Measurements from ENCODE around the gene PFDN1. TPM values are rescaled to one million over a fixed set of nuclear protein-coding genes. Genes with fewer than 3 reads are reported as not detected.

The PFDN1 gene
- polyA plus RNA-seq, 1 experiment, result 114 TPM

- ChIA-PET POLR2A (no interaction called here), CTCF (interaction anchor here (2.4 kb wide), 1 partner anchor 68 kb away, joined by 14 read pairs; no protein-coding TSS in a partner anchor)
- no peak overlapping the region for H3K4me3 ChIP-seq (ENCODE audit: low read depth, low read length)
These were observed 9.9 kb upstream of the PFDN1 start for GRCh38 chr5:140312791-140313189.

DNA sequence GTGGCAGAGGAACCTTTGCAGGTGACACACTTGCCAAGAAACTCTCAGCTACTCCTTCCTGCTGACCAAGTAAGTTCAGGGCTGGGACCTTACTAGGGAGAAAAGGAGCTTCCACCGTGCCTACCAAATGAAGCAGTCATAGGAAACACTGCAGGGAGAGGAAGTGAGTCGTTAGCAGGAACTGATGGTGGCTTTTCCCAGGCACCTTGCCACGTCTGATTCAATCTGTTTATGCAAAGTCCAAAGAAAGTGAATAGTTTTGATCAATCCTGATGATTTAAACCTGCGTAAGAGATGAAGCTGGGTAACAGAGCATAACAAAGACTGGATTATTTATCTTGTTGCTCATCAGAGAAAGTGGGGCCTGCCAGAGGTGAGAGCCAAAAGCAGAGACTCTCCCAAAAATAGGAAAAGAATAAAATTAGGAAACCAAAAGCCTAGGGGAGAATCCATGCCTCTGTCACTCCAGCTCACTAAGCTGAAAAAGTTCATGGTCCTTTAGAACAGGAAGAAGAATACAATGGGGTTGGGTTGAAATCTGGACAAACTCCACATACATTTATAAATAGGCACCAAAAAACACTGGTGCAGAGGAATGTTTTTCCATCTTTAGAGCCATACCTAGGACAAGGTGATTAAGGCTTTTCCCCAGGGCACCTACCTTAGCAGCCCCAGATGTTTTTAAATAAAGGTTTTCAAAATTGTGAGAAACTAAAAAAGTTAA is 9.3 kb upstream of the PFDN1 start:
- TF ChIP-seq, protein P1, sequence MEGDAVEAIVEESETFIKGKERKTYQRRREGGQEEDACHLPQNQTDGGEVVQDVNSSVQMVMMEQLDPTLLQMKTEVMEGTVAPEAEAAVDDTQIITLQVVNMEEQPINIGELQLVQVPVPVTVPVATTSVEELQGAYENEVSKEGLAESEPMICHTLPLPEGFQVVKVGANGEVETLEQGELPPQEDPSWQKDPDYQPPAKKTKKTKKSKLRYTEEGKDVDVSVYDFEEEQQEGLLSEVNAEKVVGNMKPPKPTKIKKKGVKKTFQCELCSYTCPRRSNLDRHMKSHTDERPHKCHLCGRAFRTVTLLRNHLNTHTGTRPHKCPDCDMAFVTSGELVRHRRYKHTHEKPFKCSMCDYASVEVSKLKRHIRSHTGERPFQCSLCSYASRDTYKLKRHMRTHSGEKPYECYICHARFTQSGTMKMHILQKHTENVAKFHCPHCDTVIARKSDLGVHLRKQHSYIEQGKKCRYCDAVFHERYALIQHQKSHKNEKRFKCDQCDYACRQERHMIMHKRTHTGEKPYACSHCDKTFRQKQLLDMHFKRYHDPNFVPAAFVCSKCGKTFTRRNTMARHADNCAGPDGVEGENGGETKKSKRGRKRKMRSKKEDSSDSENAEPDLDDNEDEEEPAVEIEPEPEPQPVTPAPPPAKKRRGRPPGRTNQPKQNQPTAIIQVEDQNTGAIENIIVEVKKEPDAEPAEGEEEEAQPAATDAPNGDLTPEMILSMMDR (IDR thresholded peaks at IDR 0.05; ENCODE audit: insufficient read depth, low read depth, low read length), result no peak
- Histone ChIP-seq H3K4me3 (ENCODE audit: low read depth, low read length) (no peak overlapping the region), H3K27me3 (ENCODE audit: control insufficient read depth, insufficient read depth, low read length) (no peaks in the 10 kb centered on the region), H3K36me3 (ENCODE audit: control insufficient read depth, insufficient read depth, low read length) (no peaks in the 10 kb centered on the region)
- peak; percentile 74 for DNase-seq (ENCODE audit: low read depth)
- ChIA-PET CTCF (interaction anchor here (2.4 kb wide), 1 partner anchor 68 kb away, joined by 14 read pairs; no protein-coding TSS in a partner anchor), POLR2A (interaction anchor here (0.5 kb wide), 1 partner anchor 18 kb away, joined by 4 read pairs; no protein-coding TSS in a partner anchor)

More at GRCh38 chr5:140312791-140313189, 9.9 kb upstream of the PFDN1 start:
- TF ChIP-seq, protein P1 (IDR thresholded peaks at IDR 0.05; ENCODE audit: insufficient read depth, low read depth, low read length), result no peak
- H3K36me3 ChIP-seq (ENCODE audit: control insufficient read depth, insufficient read depth, low read length), result no peaks in the 10 kb centered on the region
- H3K27me3 ChIP-seq (ENCODE audit: control insufficient read depth, insufficient read depth, low read length), result no peaks in the 10 kb centered on the region
- DNase-seq (ENCODE audit: low read depth), result no peak

- ChIA-PET CTCF (interaction anchor here (1.0 to 2.4 kb wide), 3 partner anchors 35 to 67 kb away, joined by 3 to 14 read pairs (median 3); partner anchors contain the start of gene HBEGF), POLR2A (no interaction called here)
- Histone ChIP-seq H3K36me3 (ENCODE audit: control insufficient read depth, insufficient read depth, low read length) (no peaks in the 10 kb centered on the region), H3K27me3 (ENCODE audit: control insufficient read depth, insufficient read depth, low read length) (no peaks in the 10 kb centered on the region), H3K4me3 (ENCODE audit: low read depth, low read length) (no peak overlapping the region)
- TF ChIP-seq, protein P1 (IDR thresholded peaks at IDR 0.05; ENCODE audit: insufficient read depth, low read depth, low read length), result no peak
- peak; percentile 37 for DNase-seq (ENCODE audit: low read depth)
These were observed 8.1 kb upstream of the PFDN1 start for GRCh38 chr5:140311011-140311467.

DNA sequence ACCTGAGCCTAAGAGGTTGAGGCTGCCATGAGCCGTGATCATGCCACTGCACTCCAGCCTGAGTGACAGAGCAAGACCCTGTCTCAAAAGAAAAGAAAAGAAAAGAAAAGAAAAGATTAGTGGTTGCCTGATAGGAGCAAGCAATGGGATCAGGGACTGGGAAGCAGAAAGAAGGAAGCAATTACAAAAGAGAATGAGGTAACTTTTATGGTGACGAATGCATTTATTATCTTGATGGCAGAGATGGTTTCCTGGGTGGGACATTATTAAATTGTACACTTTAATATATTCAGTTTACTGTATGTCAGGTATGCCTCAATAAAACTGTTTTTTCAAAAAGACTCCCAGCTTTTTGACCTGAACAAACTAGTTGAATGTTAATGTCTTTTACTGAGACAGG is 7.5 kb upstream of the PFDN1 start:
- no peaks in the 10 kb centered on the region for H3K36me3 ChIP-seq (ENCODE audit: control insufficient read depth, insufficient read depth, low read length)
- TF ChIP-seq, protein P1 (IDR thresholded peaks at IDR 0.05; ENCODE audit: insufficient read depth, low read depth, low read length), result no peak
- ChIA-PET POLR2A (no interaction called here), CTCF (interaction anchor here (1.0 to 2.4 kb wide), 3 partner anchors 36 to 66 kb away, joined by 3 to 14 read pairs (median 3); partner anchors contain the start of gene HBEGF)
- H3K4me3 ChIP-seq (ENCODE audit: low read depth, low read length), result no peak overlapping the region
- no peaks in the 10 kb centered on the region for H3K27me3 ChIP-seq (ENCODE audit: control insufficient read depth, insufficient read depth, low read length)
- DNase-seq (ENCODE audit: low read depth), result no peak

GRCh38 chr5:140309706-140310249 is 6.9 kb upstream of the PFDN1 start:
- TF ChIP-seq, protein P1 (IDR thresholded peaks at IDR 0.05; ENCODE audit: insufficient read depth, low read depth, low read length), result no peak
- Histone ChIP-seq H3K4me3 (ENCODE audit: low read depth, low read length) (no peak overlapping the region), H3K27me3 (ENCODE audit: control insufficient read depth, insufficient read depth, low read length) (no peaks in the 10 kb centered on the region), H3K36me3 (ENCODE audit: control insufficient read depth, insufficient read depth, low read length) (no peaks in the 10 kb centered on the region)
- CTCF ChIA-PET, result interaction anchor here (1.1 kb wide), 1 partner anchor 17 kb away, joined by 3 read pairs; no protein-coding TSS in a partner anchor
- POLR2A ChIA-PET, result no interaction called here
- DNase-seq (ENCODE audit: low read depth), result no peak
